GM12872 (cell line): ENCODE measurements around the gene BLTP3A.

Experiments
- TF ChIP-seq, protein P1 (sequence below): IDR thresholded peaks from 3 replicates; pipeline ENCODE4 v1.5.1; 2011; ENCODE audit warnings: low read depth, mild to moderate bottlenecking, low read length, moderate library complexity; ENCODE audit not compliant: insufficient read depth

The BLTP3A gene

DNA sequence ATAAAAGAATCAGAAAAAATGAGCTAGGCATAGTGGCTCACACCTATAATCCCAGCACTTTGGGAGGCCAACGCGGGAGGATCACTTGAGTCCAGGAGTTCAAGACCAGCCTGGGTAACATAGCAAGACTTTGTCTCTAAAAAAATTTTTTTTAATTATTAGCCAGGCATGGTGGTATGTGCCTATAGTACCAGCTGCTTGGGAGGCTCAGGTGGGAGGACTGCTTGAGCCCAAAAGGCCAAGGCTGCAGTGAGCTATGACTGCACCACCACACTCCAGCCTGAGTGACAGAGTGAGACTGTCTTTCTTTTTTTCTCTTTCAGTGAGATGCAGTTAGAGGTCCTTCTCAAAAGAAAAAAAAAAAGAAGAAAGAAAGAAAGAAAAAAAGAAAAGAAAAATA lies 43.1 kb upstream of the BLTP3A start:
- TF ChIP-seq, protein P1, sequence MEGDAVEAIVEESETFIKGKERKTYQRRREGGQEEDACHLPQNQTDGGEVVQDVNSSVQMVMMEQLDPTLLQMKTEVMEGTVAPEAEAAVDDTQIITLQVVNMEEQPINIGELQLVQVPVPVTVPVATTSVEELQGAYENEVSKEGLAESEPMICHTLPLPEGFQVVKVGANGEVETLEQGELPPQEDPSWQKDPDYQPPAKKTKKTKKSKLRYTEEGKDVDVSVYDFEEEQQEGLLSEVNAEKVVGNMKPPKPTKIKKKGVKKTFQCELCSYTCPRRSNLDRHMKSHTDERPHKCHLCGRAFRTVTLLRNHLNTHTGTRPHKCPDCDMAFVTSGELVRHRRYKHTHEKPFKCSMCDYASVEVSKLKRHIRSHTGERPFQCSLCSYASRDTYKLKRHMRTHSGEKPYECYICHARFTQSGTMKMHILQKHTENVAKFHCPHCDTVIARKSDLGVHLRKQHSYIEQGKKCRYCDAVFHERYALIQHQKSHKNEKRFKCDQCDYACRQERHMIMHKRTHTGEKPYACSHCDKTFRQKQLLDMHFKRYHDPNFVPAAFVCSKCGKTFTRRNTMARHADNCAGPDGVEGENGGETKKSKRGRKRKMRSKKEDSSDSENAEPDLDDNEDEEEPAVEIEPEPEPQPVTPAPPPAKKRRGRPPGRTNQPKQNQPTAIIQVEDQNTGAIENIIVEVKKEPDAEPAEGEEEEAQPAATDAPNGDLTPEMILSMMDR: no peak

DNA sequence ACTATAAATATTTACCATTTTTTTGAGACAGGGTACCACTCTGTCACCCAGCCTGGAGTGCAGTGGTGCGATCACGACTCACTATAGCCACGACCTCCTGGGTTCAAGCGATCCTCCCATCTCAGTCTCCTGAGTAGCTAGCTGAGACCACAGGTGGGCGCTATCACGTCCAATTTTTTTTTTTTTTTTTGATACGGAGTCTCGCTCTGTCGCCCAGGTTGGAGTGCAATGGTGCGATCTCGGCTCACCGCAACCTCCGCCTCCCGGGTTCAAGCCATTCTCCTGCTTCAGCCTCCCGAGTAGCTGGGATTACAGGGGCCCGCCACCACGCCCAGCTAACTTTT lies 35.4 kb upstream of the BLTP3A start:
- TF ChIP-seq, protein P1: peak; percentile 66; the same call in 2 of the 3 replicates

DNA sequence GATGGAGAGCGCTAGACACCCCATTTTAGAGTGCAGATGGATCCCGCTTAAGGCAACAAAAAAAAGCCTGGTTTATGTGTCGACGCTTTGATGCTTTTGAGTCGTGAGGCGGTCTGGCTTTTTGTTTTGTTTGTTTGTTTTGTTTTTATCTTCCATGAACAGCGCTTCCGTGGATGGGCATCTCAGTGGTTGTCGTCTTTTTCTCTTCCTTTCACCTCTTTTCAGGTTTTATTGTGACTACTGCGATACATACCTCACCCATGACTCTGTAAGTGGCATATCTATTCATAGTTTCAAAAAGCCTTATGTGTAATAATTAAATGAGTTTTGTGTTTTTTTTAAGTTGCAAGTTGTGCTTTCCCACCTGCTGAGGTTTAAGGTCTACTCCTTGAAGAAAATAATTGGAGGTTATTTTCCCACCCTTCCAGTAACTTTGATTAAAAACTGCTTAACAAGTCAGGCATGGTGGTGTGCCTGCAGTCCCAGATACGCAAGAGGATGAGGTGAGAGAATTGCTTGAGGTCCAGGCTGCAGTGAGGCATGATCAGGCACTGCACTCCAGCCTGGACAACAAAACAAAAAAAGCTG lies 34.1 kb upstream of the BLTP3A start:
- TF ChIP-seq, protein P1: no peak

DNA sequence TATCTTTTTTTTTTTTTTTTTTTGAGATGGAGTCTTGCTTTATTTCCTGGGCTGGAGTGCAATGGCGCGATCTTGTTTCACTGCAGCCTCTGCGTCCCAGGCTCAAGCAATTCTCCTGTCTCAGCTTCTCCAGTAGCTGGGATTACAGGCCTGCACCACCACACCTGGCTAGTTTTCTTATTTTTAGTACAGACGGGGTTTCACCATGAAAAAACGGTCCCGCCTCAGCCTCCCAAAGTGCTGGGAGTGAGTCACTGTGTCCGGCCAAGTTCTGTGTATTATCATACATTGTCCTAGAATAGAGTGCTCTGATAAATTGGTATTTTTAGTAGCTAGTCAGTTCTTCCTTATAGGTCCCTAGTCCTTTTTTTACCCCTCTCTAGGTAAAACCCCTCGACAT lies 31.8 kb upstream of the BLTP3A start:
- TF ChIP-seq, protein P1: no peak

DNA sequence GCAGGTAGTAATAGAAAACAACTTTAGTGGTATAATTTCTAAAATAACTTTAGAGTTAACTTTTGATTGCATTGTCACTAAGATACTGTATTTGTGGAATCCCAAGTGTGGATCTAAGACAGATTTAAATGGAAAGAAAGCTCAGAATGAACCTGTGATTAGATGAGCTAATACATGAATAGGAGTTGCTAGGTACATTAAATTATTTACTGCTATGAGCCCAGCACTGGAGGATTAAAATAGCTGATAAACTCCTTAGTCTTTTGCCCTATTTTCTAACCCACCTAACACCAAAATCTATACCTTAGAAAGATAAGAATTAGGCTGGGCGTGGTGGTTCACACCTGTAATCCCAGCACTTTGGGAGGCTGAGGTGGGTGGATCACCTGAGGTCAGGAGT lies 23.7 kb upstream of the BLTP3A start:
- TF ChIP-seq, protein P1: no peak

DNA sequence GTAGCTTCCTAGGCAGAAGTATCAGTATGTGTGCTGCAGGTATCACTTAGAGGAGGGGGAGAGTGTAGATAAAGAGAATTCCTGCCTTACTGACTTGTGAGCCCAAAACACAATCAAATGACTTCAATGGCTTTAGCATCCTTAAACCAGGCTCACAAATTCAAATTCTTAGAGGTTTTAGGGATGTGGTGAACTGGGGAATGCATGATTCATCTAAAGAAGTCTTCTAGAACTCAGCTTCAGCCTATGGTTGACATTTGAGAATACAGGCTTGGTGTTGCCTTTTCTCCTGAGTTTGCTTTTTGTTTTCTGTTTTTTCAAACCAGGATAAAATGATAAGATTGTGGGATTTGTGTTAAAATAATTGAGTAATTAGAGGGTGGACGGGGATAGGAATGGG lies 20.2 kb upstream of the BLTP3A start:
- TF ChIP-seq, protein P1: no peak

DNA sequence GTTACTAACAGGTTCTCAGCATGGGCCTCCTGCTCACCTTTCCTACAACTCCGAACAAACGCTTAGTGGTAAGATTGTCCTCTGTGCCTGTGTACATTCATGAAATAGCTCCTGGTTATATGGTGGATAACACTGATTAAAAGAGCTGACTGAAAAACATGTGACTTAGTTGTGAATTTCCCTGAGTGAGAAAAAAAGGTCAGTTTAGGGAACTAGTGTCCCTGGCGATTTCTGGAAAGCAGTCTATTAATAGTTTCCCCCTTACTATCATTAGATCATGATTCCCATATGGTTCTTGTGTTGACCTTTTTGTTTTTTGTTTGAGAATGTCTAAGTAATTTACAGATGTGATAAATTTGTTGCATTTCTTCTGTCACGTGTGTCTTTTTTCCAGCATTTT lies 18.9 kb upstream of the BLTP3A start:
- TF ChIP-seq, protein P1: no peak
